Thyroid gland (tissue), 4 donors: ENCODE results near the gene SEC11A.
A peak's percentile ranks its signal among the peaks of the same experiment; 100 is the strongest.

Source experiments
- CTCF ChIP-seq, 6 experiments: fragments of 200-600 bp in 3 of 6; fragments of 450-650 bp in 3 of 6; sonication (generic) in 3 of 6; IDR thresholded peaks; one replicate each; pipeline ENCODE4 v1.5.1; 2016 to 2019; ENCODE audit warnings: antibody characterized with exemption in 6 of 6, mild to moderate bottlenecking in 2 of 6, inconsistent platforms in 1 of 6, moderate library complexity in 1 of 6
- POLR2A ChIP-seq, 2 donors: fragments of 450-650 bp; IDR thresholded peaks; one replicate each; pipeline ENCODE4 v1.6.1; 2017; ENCODE audit warnings: antibody characterized with exemption in 2 of 2, mild to moderate bottlenecking in 2 of 2, moderate library complexity in 1 of 2

- TF ChIP-seq CTCF (IDR thresholded peaks at IDR 0.05) (no peak), POLR2A (IDR thresholded peaks at IDR 0.05) (peak; percentile 19 to 91)
Measured at GRCh38 chr15:84716036-84716732, at the start of gene SEC11A.
